Measurements from ENCODE around the gene WNT6. TPM values are rescaled to one million over a fixed set of nuclear protein-coding genes. Genes with fewer than 3 reads are reported as not detected.

Gene WNT6
- total RNA-seq, 2 experiments from 2014 or later, result not detected

GRCh38 chr2:218871345-218872302 lies 12.0 kb downstream of the WNT6 start:
- DNase-seq (peak in 6 of 14 experiments; percentile 27 to 60 (median 47)), ATAC-seq (ENCODE audit: poor library complexity) (peak; percentile 61)
- Mint-ChIP-seq H3K4me3 (peak overlapping the region; percentile 72), H3K27me3 (peaks cover 70% of the 10 kb centered on the region), H3K4me1 (ENCODE audit: low read depth) (peaks cover 34% of the 10 kb centered on the region), H3K27ac (no peak overlapping the region), H3K36me3 (ENCODE audit: low read depth) (no peaks in the 10 kb centered on the region), H3K9me3 (no peaks in the 10 kb centered on the region)
- Histone ChIP-seq H3K27me3 (ENCODE audit: control insufficient read depth in 1 of 2, insufficient read depth in 2 of 2, low read length in 2 of 2) (peaks cover 35 to 42% of the 10 kb centered on the region in 2 experiments), H3K9me3 (ENCODE audit: control insufficient read depth in 1 of 2, insufficient read depth in 1 of 2, low read length in 2 of 2) (peaks cover 0 to 15% of the 10 kb centered on the region in 2 experiments), H3K27ac (ENCODE audit: low read depth in 1 of 2, low read length in 2 of 2) (no peak overlapping the region), H3K4me1 (ENCODE audit: insufficient read depth, low read length) (peaks cover 40% of the 10 kb centered on the region), H3K4me3 (ENCODE audit: low read length) (peak overlapping the region; percentile 49), H3K36me3 (ENCODE audit: insufficient read depth, low read length) (no peaks in the 10 kb centered on the region)
- TF ChIP-seq CTCF (IDR thresholded peaks at IDR 0.05), result no peak
- ChIA-PET POLR2A (interaction anchor here (0.8 to 19.6 kb wide), 4 partner anchors 9 to 197 kb away, joined by 4 to 455 read pairs (median 9); partner anchors contain the start of gene WNT10A), CTCF (interaction anchor here (1.1 to 3.8 kb wide), 2 partner anchors 27 to 123 kb away, joined by 3 to 26 read pairs; no protein-coding TSS in a partner anchor)
- intact Hi-C loops (cut with DNase I, micrococcal nuclease), result no loop called here

- no peaks in the 10 kb centered on the region for H3K36me3 Mint-ChIP-seq (ENCODE audit: low read depth)
- Histone ChIP-seq H3K36me3 (ENCODE audit: insufficient read depth, low read length) (no peaks in the 10 kb centered on the region), H3K27me3 (ENCODE audit: control insufficient read depth in 1 of 2, insufficient read depth in 2 of 2, low read length in 2 of 2) (peaks cover 35 to 36% of the 10 kb centered on the region in 2 experiments), H3K9me3 (ENCODE audit: control insufficient read depth in 1 of 2, insufficient read depth in 1 of 2, low read length in 2 of 2) (peaks cover 0 to 15% of the 10 kb centered on the region in 2 experiments), H3K27ac (ENCODE audit: low read depth in 1 of 2, low read length in 2 of 2) (no peak overlapping the region), H3K4me3 (ENCODE audit: low read length) (no peak overlapping the region), H3K4me1 (ENCODE audit: insufficient read depth, low read length) (peaks cover 51% of the 10 kb centered on the region)
- ChIA-PET POLR2A (interaction anchor here (0.8 to 19.6 kb wide), 3 partner anchors 8 to 23 kb away, joined by 4 to 455 read pairs (median 14); partner anchors contain the start of gene WNT10A), CTCF (interaction anchor here (1.1 to 3.8 kb wide), 2 partner anchors 26 to 122 kb away, joined by 3 to 26 read pairs; no protein-coding TSS in a partner anchor)
- peaks cover 42% of the 10 kb centered on the region for H3K4me1 Mint-ChIP-seq (ENCODE audit: low read depth)
- no peak for TF ChIP-seq CTCF (IDR thresholded peaks at IDR 0.05)
- H3K27ac Mint-ChIP-seq, result no peak overlapping the region
- H3K9me3 Mint-ChIP-seq, result no peaks in the 10 kb centered on the region
- DNase-seq (no peak), ATAC-seq (ENCODE audit: poor library complexity) (no peak)
- intact Hi-C loops (cut with DNase I, micrococcal nuclease), result no loop called here
- H3K4me3 Mint-ChIP-seq, result peak overlapping the region; percentile 26
- peaks cover 60% of the 10 kb centered on the region for H3K27me3 Mint-ChIP-seq
Measured at GRCh38 chr2:218872645-218873358, 13.2 kb downstream of the WNT6 start.
